Femur (tissue), 1 donor: Measurements from ENCODE around the gene EGLN1.

Experiments
- DNase-seq: peaks from one replicate; pipeline ENCODE4 v3.0.0-alpha.2; 2017

The EGLN1 gene

GRCh38 chr1:231324660-231325059 lies 97.4 kb downstream of the EGLN1 start:
- no peak for DNase-seq

- DNase-seq: no peak
Observed at GRCh38 chr1:231322880-231323530, 99.1 kb downstream of the EGLN1 start.

GRCh38 chr1:231319080-231319479 lies 103.0 kb downstream of the EGLN1 start:
- no peak for DNase-seq

- DNase-seq: no peak
Observed at GRCh38 chr1:231318568-231318967, 103.5 kb downstream of the EGLN1 start.

GRCh38 chr1:231318015-231318355 lies 104.1 kb downstream of the EGLN1 start:
- no peak for DNase-seq

- no peak for DNase-seq
Observed at GRCh38 chr1:231317306-231318014, 104.6 kb downstream of the EGLN1 start.

- DNase-seq: no peak
Observed at GRCh38 chr1:231315887-231316286, 106.2 kb downstream of the EGLN1 start.
